GM18519 (cell line): ENCODE results near the gene ZSWIM4.
A peak's percentile ranks its signal among the peaks of the same experiment; 100 is the strongest.
"Not testable (repeated sequence)": the region's sequence is repeated elsewhere in the genome, so short reads cannot be mapped to it uniquely, and the experiment has no call there.

Source experiments
- ATAC-seq: cut with Tn5 transposase; IDR thresholded peaks from one replicate; pipeline ENCODE4 v1.9.1; 2021; ENCODE audit warnings: mild to moderate bottlenecking, moderate library complexity; ENCODE audit not compliant: unreplicated experiment, low FRiP score

The ZSWIM4 gene

DNA sequence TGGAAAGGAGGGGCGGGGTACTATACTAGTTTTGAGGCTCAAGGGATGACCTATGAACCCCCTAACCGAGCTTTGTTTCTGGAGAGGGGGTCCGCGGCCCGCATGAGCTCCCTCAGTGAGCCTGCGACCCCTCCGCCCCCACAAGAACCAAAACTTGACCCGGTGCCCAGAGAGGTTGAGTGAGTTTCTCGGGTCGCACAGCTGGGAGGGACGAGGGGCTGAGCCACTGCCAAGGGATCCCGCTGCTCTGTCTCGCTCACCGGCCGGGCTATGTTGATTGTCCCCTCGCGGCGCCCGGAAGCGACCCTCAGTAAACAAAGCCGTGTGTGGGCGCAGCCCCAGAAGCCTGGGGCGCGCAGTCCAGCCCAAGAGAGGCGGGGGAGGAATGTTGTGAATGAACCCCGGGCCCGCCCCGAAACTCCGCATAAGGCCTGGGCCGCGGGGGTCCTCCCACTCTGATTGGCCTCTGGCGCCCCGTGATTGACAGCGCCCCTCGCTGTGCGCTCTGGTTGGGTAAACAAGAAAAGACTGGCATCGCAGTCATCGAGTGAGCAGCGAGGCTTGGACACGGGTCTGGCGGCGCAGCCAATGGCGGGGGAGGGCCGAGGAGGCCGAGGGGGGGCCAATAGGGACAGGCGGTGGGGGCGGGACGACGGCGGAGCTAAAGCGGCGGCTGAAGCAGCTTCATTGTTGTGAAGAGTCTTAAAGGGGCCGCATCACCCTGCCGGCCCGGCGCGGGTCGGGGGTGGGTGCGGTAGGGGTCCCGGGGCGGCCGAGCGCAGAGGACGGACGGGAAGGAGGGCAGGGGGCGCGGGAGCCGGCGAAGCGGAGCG, at the start of gene ZSWIM4:
TSS of gene ZSWIM4 (plus strand) at position 687 of the 833 bp plus-strand sequence. CDS start 206 bp downstream, outside the sequence.
- peak; percentile 93 for ATAC-seq

DNA sequence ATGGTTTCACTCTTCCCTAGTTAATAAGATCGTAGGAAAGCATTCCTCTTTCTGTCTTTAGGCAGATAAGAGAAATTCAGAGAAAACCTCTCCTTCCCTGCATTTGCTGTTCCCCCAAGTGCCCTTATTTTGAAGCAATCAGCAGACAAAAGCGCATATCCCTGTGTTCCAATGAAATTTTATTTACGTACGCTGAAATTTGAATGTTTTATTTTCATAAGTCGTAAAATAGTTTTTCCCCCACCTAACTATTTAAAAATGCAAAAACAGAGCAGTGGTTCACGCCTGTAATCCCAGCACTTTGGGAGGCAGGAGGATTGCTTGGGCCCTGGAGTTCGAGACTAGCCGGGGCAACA, 48.2 kb upstream of the ZSWIM4 start:
- ATAC-seq, result no peak

DNA sequence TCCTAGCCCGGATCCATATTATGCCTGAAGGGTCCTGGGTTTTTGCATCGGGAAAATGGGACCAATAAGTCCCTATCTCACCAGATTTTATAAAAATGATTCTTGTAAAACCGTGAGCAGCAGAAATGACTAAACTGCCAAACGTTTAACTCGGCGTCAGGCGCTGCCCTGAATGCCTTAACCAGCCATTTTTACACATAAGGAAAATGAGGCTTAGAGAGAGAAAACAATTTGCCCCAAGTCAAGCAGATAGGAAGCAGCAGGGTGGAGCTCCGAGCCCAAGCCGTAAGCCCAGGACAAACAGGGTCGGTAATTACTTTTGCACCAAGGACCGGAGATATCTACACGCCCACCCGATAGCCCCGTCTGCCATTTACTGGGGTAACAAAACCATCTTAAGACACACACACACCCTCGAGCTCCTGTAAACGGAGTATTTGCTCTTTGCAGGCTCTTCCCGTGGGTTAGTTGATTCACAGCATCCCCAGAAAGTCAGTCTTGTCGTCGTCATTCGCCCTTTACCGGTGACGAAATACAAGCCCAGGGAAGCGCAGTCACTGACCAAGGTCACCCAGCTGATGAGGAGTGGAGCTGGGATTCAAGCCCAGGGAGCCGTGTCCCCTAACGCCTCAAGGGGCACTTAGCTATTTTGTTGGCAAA, 46.9 kb upstream of the ZSWIM4 start:
- no peak for ATAC-seq

DNA sequence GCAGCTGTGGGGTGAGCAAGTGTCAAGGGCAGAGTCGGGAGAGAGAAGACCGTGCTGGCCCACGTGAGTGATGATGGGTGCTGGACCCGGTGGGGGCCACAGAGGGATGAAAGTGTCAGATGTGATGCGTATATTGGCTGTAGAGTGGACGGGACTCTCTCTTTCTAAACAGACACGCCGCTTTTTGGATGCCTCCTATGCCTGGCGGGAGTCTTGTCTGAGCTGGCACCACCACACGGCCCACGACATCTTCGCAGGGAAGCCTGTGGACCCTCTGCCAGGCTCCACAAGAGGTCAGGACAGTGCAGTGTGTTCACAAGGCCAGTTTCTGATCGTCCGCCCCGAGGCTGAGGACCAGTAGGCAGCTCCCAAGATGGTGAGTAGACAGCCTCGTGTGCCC, 43.8 kb upstream of the ZSWIM4 start:
- no peak for ATAC-seq

DNA sequence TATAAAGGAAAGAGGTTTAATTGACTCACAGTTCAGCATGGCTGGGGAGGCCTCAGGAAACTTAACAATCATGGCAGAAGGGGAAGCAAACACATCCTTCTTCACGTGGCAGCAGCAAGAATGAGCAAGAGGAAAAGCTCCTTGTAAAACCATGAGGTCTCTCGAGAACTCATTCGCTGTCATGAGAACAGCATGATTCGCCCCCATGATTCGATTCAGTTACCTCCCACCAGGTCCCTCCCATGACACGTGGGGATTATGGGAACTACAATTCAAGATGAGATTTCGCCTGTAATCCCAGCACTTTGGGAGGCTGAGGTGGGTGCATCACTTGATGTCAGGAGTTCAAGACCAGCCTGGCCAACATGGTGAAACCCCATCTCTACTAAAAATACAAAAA, 41.6 kb upstream of the ZSWIM4 start:
- not testable (repeated sequence) for ATAC-seq

DNA sequence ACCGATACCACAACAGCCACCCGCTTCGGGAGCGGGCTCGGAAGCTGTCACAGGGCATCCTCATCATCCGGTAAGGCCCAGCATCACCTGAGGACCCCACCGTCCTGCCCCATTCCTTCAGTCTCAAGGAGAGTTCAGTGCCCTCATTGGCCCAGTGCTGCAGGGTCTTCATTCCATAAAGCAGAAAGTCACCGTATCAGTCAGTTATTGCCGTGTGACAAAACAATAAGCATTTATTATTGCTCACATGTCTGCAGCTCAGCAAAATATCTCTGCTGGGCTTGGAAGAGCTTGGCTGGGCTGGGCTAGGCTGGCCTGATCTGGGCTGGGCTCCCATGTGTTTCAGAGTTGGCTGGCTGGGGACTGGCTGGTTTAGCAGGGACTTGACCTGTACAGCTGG, 39.0 kb upstream of the ZSWIM4 start:
- no peak for ATAC-seq

DNA sequence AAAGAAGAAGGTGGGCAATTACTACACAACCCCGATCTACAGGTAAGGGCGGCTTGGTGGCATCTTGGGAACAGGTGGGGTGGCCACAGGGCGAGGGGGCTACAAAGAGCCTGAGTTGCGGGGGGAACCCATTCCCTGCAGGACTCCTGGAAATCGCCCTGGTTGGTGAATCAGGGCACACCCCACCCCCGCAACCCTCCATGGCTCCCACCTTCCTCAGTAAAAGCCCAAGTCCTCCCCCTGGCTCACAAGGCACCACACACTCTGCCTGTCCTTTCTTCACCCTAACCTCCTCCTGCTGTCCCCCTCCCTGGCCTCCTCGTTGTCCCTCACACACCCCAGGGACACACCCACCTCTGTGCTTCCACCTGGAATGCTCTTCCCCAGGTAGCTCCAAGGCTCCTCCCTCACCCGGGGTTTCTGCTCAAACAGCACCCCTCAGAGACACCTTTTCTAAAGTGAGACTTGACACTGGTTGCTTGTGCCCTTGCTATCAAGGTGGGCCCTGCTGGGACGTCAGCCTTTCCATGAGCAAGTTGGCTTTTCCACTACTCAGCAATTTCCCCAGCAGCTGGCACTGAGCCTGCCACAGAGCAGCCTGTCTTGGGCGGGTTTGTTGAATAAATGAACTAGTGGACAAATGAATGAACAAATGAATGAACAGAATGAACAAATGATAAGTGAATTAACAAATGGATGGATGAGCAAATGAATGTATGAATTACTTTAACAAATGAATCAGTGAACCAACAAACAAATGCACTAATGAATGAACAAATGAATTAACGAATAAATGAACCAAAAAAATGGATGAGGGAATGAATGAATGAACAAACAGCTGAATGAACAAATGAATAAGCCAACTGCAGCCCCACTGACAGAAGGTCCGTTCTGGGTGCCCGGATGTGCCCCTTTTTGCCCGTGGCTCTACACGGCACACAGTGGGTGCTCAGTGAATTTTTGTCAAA, 37.2 kb upstream of the ZSWIM4 start:
- ATAC-seq, result no peak

DNA sequence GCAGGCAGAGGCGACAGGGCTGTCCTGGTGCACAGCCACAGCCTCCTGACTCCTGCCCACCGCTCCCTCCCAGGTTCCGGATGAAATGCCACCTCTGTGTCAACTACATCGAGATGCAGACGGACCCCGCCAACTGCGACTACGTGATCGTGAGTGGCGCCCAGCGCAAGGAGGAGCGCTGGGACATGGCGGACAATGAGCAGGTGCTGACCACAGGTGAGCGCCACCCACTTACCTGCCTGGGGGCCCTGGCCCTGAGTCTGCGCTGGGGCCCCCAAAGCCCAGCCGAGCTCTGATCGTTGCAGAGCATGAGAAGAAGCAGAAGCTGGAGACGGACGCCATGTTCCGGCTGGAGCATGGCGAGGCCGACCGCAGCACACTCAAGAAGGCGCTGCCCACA, 36.4 kb upstream of the ZSWIM4 start:
- ATAC-seq, result no peak

DNA sequence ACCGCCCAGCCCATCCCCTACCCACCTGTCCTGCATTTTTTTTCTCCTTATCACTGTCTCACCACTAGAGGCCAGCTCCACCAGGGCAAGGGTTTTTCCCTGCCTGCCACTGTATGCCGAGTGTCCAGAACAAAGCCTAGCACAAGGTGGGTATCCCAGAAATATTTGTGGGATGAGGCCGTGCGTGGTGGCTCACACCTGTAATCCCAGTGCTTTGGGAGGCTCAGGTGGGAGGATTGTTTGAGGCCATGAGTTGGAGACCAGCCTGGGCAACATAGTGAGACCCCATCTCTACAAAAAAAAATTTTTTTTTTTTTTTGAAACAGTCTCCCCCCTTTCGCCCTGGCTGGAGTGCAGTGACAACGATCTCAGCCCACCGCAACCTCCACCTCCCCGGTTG, 33.8 kb upstream of the ZSWIM4 start:
- ATAC-seq, result no peak

DNA sequence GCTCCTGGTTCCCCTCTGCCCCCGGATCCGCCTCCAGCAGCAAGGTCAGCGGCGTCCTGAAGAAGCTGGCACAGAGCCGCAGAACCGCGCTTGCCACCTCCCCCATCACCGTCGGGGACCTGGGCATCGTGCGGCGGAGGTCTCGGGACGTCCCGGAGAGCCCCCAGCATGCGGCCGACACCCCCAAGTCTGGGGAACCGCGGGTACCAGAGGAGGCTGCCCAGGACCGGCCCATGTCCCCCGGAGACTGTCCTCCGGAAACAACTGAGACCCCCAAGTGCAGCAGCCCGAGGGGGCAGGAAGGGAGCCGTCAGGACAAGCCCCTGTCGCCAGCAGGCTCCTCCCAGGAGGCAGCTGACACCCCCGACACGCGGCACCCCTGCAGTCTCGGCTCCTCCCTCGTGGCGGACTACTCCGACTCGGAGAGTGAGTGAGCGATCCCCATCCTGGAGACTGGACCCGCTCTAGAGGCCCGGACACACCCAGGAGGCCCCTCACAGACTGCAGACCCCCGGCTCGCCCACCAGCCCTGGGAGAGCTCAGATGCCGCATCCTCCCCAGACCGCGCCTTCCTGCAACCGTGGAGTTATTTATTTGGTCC, 32.5 kb upstream of the ZSWIM4 start:
- ATAC-seq, result no peak

DNA sequence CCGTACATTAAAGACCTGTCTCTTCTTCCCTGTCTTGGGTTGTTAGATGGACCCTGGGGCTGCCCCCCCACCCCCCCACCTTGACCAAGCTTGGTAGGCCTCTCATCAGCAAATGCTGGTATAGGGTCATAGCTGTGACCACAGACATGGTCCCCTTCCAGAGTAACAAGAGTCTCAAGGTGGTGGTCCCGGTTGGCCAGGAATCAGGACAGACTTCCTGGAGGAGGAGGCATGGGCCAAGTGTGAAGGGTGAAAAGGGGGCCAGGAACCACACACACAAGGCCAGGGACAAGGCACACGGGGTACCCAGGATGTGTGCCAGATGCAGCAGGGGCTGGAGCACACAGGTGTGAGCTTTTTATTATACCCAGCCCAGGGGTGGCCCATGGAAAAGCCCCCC, 32.0 kb upstream of the ZSWIM4 start:
- ATAC-seq, result no peak

DNA sequence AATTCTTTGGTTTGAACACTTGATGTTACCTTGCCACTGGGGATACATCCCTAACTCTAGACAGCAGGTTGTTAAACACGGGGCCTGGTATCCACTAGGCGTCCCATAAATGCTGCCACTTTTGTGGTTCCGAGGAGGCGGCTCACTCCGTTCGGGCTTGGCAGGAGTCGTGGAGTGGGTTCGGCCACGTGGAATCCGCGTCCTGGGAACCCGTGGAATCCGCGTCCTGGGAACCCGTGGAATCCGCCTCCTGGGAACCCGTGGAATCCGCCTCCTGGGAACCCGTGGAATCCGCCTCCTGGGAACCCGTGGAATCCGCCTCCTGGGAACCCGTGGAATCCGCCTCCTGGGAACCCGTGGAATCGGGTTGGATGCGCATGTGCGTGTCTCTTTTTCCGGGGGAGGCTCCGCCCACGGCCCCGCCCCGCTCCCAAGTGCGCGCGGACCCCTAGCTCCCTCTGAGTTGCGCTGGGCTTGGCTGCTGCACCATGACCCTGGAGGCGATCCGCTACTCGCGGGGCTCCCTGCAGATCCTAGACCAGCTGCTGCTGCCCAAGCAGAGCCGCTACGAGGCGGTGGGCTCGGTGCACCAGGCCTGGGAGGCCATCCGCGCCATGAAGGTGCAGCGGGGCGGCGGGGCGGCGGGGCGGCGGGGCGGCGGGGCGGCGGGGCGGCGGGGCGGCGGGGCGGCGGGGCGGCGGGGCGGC, 31.0 kb upstream of the ZSWIM4 start, which contains the start of gene MRI1:
TSS of gene MRI1 (plus strand) at position 422 of the 707 bp plus-strand sequence. CDS start at position 489, 67 bp downstream.
- ATAC-seq, result no peak

DNA sequence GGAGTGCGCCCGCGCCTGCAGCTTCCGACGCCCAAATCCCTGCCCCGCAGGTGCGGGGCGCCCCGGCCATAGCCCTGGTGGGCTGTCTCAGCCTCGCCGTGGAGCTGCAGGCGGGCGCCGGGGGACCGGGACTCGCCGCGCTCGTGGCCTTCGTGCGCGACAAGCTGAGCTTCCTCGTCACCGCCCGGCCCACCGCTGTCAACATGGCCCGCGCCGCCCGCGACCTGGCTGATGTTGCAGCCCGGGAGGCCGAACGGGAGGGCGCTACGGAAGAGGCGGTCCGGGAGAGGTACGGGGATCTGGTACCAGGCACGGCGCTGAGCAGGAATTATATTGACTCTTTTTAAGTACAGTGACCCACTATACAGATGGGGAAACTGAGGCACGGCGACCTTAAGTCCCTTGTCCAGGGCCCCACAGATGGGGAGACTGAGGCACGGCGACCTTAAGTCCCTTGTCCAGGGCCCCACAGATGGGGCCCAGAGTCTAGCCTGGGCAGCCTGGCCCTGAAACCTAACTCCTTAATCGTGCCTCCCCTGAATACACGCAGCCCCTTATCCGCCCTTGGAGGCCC, 30.3 kb upstream of the ZSWIM4 start:
- no peak for ATAC-seq

DNA sequence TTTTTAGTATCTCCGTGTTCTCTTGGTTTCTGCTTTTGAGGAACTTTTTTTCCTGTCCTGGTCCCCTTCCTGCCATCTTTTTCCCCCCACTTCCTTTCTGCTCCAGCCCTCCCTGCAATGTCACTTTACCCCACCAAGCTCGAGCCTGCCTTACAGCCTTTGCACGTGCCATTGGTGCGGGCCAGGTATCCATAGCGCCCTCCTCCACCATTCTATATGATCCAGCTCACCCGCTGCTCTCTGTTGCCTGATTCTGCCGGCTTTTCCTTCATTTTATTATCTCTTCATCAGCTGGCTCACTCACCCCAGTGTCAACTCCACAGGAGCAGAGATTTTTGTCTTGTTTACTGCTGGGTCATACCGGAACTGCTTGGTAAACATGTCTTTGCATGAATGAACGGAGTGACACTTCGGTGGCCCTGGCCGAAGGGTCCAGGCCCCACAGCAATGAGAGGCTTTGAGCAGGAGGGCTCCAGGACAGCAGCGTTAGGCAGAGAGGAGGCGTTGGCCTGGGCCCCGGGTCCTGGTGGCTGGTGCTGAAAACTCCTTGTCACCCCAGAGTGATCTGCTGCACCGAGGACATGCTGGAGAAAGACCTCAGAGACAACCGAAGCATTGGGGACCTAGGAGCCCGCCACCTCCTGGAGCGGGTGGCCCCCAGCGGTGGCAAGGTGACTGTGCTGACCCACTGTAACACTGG, 29.7 kb upstream of the ZSWIM4 start:
- ATAC-seq, result no peak

DNA sequence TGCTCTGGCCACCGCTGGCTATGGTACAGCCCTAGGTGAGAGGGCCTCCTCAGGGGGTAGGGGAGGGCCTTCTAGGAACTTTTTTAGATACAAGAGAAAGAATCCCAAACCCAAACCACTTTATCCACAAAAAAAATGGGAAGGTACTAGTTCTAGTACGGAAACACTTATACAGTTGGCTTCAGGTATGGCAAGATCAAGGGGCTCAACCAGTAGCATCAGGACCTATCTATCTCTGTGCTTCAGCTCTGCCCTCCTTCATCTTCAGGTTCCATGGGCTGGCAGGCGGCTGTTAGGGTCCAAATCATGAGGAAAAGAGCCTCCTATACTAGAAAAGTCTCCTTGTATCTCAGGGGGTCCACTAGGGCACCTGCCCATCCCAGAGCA, 29.2 kb upstream of the ZSWIM4 start:
- ATAC-seq, result no peak

DNA sequence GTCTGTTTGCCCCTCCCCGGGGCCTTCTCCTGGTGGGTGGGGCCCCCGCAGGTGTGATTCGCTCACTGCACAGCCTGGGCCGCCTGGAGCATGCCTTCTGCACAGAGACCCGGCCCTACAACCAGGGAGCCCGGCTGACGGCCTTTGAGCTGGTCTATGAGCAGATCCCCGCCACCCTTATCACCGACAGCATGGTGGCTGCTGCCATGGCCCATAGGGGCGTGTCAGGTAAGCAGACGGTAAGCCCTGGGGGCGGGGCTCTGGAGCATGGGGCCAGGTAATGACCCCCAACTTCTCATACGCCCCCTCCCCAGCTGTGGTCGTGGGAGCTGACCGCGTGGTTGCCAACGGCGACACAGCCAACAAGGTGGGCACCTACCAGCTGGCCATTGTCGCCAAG, 26.7 kb upstream of the ZSWIM4 start:
- ATAC-seq, result no peak

DNA sequence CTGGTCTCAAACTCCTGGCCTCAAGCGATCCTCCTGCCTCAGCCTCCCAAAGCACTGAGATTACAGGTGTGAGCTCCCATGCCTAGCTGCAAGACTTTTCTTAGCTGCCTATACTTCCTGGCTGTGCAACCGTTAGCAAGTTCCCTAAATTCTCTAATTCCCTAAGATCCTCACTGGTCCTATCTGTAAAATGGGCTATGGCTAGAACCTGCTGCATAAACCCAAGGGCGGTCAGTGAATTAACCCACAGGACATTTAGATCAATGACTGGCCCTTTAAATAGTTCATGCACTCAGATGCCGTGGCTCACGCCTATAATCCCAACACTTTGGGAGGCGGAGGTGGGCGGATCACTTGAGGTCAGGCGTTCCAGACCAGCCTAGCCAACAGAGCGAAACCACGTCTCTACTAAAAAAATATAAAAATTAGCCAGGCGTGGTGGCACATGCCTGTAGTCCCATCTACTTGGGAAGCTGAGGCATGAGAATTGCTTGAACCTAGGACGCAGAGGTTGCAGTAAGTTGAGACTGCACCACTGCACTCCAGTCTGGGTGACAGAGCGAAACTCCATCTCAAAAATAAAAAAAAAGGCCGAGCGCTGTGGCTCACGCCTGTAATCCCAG, 25.1 kb upstream of the ZSWIM4 start:
- no peak for ATAC-seq
